H1 (cell line): ENCODE results near the gene SLC8A1. TPM values are rescaled to one million over a fixed set of nuclear protein-coding genes. Genes with fewer than 3 reads are reported as not detected.
A peak's percentile ranks its signal among the peaks of the same experiment; 100 is the strongest.

ENCODE experiments used
- CTCF ChIA-PET: fragments of 300-600 bp; sonication (Branson Sonifier 250); formaldehyde crosslinking; loops from one replicate; lab custom pipeline; 2021; ENCODE audit not compliant: partially characterized antibody; lab: Charles Lee
- POLR2A ChIA-PET: fragments of 300-600 bp; sonication (Branson Sonifier 250); formaldehyde crosslinking; loops from one replicate; lab custom pipeline; 2021; ENCODE audit warnings: inconsistent platforms; ENCODE audit not compliant: partially characterized antibody; lab: Charles Lee
- DNase-seq, 2 experiments: peaks; one replicate each; pipeline versions ENCODE4 v3.0.0 to v3.0.0-alpha.2; 2010 to 2022; ENCODE audit warnings: low spot score in 2 of 2, low read depth in 1 of 2, mixed read lengths in 1 of 2
- FAIRE-seq: peaks from 2 replicates; lab custom pipeline; 2011; peaks lifted over from hg19 to GRCh38; lab: Jason Lieb, UNC
- H2AFZ ChIP-seq: 2 replicates; pipeline ENCODE4 v1.8.1; 2012; ENCODE audit warnings: low read length, inconsistent platforms
- H2AK5ac ChIP-seq: 2 replicates; pipeline ENCODE4 v1.6.1; 2013; ENCODE audit warnings: low read depth, low read length
- H2BK120ac ChIP-seq: replicated peaks from 2 replicates; pipeline ENCODE3; 2013; ENCODE audit warnings: low read depth, low read length, inconsistent platforms
- H2BK12ac ChIP-seq: 2 replicates; pipeline ENCODE4 v1.6.1; 2013; ENCODE audit warnings: low read depth, low read length
- H2BK15ac ChIP-seq: 2 replicates; pipeline ENCODE4 v1.6.1; 2013; ENCODE audit warnings: low read length
- H2BK20ac ChIP-seq: 2 replicates; pipeline ENCODE4 v1.6.1; 2013; ENCODE audit warnings: low read length
- H2BK5ac ChIP-seq: 2 replicates; pipeline ENCODE4 v1.6.1; 2013; ENCODE audit warnings: low read depth, low read length
- H3K14ac ChIP-seq: 2 replicates; pipeline ENCODE4 v1.6.1; 2013; ENCODE audit warnings: inconsistent platforms; ENCODE audit not compliant: insufficient read length
- H3K18ac ChIP-seq: 2 replicates; pipeline ENCODE4 v1.6.1; 2013; ENCODE audit warnings: low read length; ENCODE audit errors: extremely low read depth
- H3K23ac ChIP-seq: 2 replicates; pipeline ENCODE4 v1.6.1; 2013; ENCODE audit warnings: inconsistent platforms; ENCODE audit not compliant: insufficient read length
- H3K23me2 ChIP-seq: 2 replicates; pipeline ENCODE4 v1.6.1; 2013; ENCODE audit warnings: low read depth, low read length
- H3K27ac ChIP-seq: 2 replicates; pipeline ENCODE4 v1.6.1; 2011; ENCODE audit warnings: low read depth, low read length, inconsistent platforms
- H3K27me3 ChIP-seq, 4 experiments: replicated peaks in 1 of 4; 1 replicate in 1 of 4; 2 replicates in 3 of 4; pipeline versions ENCODE4 v1.6.1 to v1.8.1; 2011 to 2013; ENCODE audit warnings: low read length in 3 of 4, mild to moderate bottlenecking in 3 of 4, inconsistent platforms in 2 of 4, mixed read lengths in 2 of 4, moderate library complexity in 1 of 4; ENCODE audit not compliant: control insufficient read depth in 3 of 4, insufficient read depth in 3 of 4; ENCODE audit errors: extremely low read depth in 1 of 4
- H3K36me3 ChIP-seq, 4 experiments: 2 replicates each; pipeline versions ENCODE4 v1.6.1 to v1.8.1; 2011 to 2013; ENCODE audit warnings: mild to moderate bottlenecking in 4 of 4, low read length in 3 of 4, moderate library complexity in 2 of 4, control low read depth in 1 of 4, inconsistent platforms in 1 of 4; ENCODE audit not compliant: insufficient read depth in 4 of 4, control insufficient read depth in 2 of 4
- H3K4ac ChIP-seq: replicated peaks from 2 replicates; pipeline ENCODE3; 2013; ENCODE audit warnings: low read length, low read depth, mixed read lengths, inconsistent platforms; ENCODE audit not compliant: insufficient read length
- H3K4me1 ChIP-seq, 4 experiments: replicated peaks in 1 of 4; 1 replicate in 1 of 4; 2 replicates in 3 of 4; pipeline versions ENCODE4 v1.6.1 to v1.8.1; 2011 to 2013; ENCODE audit warnings: low read length in 3 of 4, inconsistent platforms in 2 of 4, mixed read lengths in 1 of 4; ENCODE audit not compliant: insufficient read depth in 4 of 4, control insufficient read depth in 3 of 4
- H3K4me2 ChIP-seq, 2 experiments: 2 replicates each; pipeline versions ENCODE4 v1.6.1 to v1.8.1; 2011 to 2013; ENCODE audit warnings: low read depth in 2 of 2, low read length in 2 of 2, control low read depth in 1 of 2, inconsistent platforms in 1 of 2, mild to moderate bottlenecking in 1 of 2; ENCODE audit not compliant: insufficient read depth in 1 of 2
- H3K4me3 ChIP-seq, 4 experiments: fragments of 200-600, 300-600 bp in 1 of 4; sonication (generic), shearing (Covaris generic), sonication (Bioruptor Twin) in 1 of 4; 2 replicates each; pipeline versions ENCODE4 v1.5.1 to v1.8.1; 2011 to 2016; ENCODE audit warnings: low read length in 4 of 4, low read depth in 3 of 4, control low read depth in 2 of 4, inconsistent platforms in 2 of 4, mild to moderate bottlenecking in 2 of 4, mixed read lengths in 1 of 4, moderate library complexity in 1 of 4; ENCODE audit not compliant: insufficient read depth in 2 of 4; ENCODE audit errors: extremely low read depth in 1 of 4
- H3K56ac ChIP-seq: replicated peaks from 2 replicates; pipeline ENCODE3; 2013; ENCODE audit warnings: low read depth, mild to moderate bottlenecking, mixed read lengths, low read length, inconsistent platforms; ENCODE audit not compliant: insufficient read length
- H3K79me1 ChIP-seq: 2 replicates; pipeline ENCODE4 v1.6.1; 2013; ENCODE audit warnings: low read depth, low read length, control low read depth
- H3K79me2 ChIP-seq, 2 experiments: 2 replicates each; pipeline versions ENCODE4 v1.6.1 to v1.8.1; 2012 to 2013; ENCODE audit warnings: low read length in 2 of 2, mild to moderate bottlenecking in 2 of 2, inconsistent platforms in 1 of 2; ENCODE audit not compliant: insufficient read depth in 2 of 2, control insufficient read depth in 1 of 2
- H3K9ac ChIP-seq, 4 experiments: replicated peaks in 1 of 4; 1 replicate in 1 of 4; 2 replicates in 3 of 4; pipeline versions ENCODE4 v1.6.1 to v1.8.1; 2011 to 2013; ENCODE audit warnings: low read depth in 3 of 4, low read length in 3 of 4, control low read depth in 2 of 4, mild to moderate bottlenecking in 2 of 4, moderate library complexity in 2 of 4, inconsistent platforms in 1 of 4; ENCODE audit errors: extremely low read depth in 1 of 4
- H3K9me3 ChIP-seq, 2 experiments: 2 replicates each; pipeline versions ENCODE4 v1.6.1 to v1.8.1; 2012 to 2013; ENCODE audit warnings: mild to moderate bottlenecking in 2 of 2, moderate library complexity in 2 of 2, control low read depth in 1 of 2, inconsistent platforms in 1 of 2, low read depth in 1 of 2, low read length in 1 of 2, mixed read lengths in 1 of 2; ENCODE audit not compliant: insufficient read depth in 2 of 2
- H4K20me1 ChIP-seq, 2 experiments: replicated peaks in 1 of 2; 2 replicates each; pipeline versions ENCODE3 to v1.8.1; 2011 to 2013; ENCODE audit warnings: inconsistent platforms in 2 of 2, low read length in 2 of 2, mild to moderate bottlenecking in 1 of 2; ENCODE audit not compliant: insufficient read depth in 2 of 2, control insufficient read depth in 1 of 2
- H4K5ac ChIP-seq: 2 replicates; pipeline ENCODE4 v1.6.1; 2013; ENCODE audit warnings: low read length, low read depth, mixed read lengths, inconsistent platforms; ENCODE audit not compliant: insufficient read length
- H4K8ac ChIP-seq: 2 replicates; pipeline ENCODE4 v1.8.0; 2013; ENCODE audit warnings: mild to moderate bottlenecking, moderate library complexity, low read length, inconsistent platforms; ENCODE audit not compliant: insufficient read depth; ENCODE audit errors: extremely low read depth
- H4K91ac ChIP-seq: replicated peaks from 2 replicates; pipeline ENCODE3; 2013; ENCODE audit warnings: low read length, mixed read lengths, inconsistent platforms; ENCODE audit not compliant: insufficient read length
- ATF3 ChIP-seq: IDR thresholded peaks from 2 replicates; pipeline ENCODE4 v1.6.1; 2011; ENCODE audit warnings: low read depth, mild to moderate bottlenecking, low read length; ENCODE audit not compliant: insufficient read depth
- CBX8 ChIP-seq: fragments of 300-800, 300-1000 bp; sonication (generic); IDR thresholded peaks from 2 replicates; pipeline ENCODE4 v1.7.1; 2016; ENCODE audit warnings: low read depth, low read length, borderline replicate concordance
- CREB1 ChIP-seq: IDR thresholded peaks from 2 replicates; pipeline ENCODE4 v1.6.1; 2012; ENCODE audit warnings: inconsistent platforms
- EP300 ChIP-seq, 2 experiments: IDR thresholded peaks; 1 replicate in 1 of 2; 2 replicates in 1 of 2; pipeline ENCODE4 v1.6.1; 2011 to 2012; ENCODE audit warnings: low read depth in 2 of 2, low read length in 2 of 2, mild to moderate bottlenecking in 2 of 2, borderline replicate concordance in 1 of 2, inconsistent platforms in 1 of 2, moderate library complexity in 1 of 2
- HDAC6 ChIP-seq: IDR thresholded peaks from one replicate; pipeline ENCODE4 v1.7.1; 2012; ENCODE audit warnings: low read depth, mild to moderate bottlenecking, inconsistent platforms, low read length, moderate library complexity
- KDM1A ChIP-seq: fragments of 200-600, 300-600 bp; sonication (generic); IDR thresholded peaks from 2 replicates; pipeline ENCODE4 v1.7.1; 2016; ENCODE audit warnings: mild to moderate bottlenecking, low read length, borderline replicate concordance
- MAX ChIP-seq: IDR thresholded peaks from 2 replicates; pipeline ENCODE4 v1.6.1; 2012; ENCODE audit warnings: inconsistent platforms
- RAD21 ChIP-seq, 2 experiments: IDR thresholded peaks in 1 of 2; conservative IDR thresholded peaks in 1 of 2; 2 replicates each; pipeline ENCODE4 v1.6.1; 2011; ENCODE audit warnings: low read depth in 2 of 2, low read length in 2 of 2, improper control_type of control experiment in 1 of 2, inconsistent platforms in 1 of 2, mild to moderate bottlenecking in 1 of 2, moderate library complexity in 1 of 2
- RBBP5 ChIP-seq: IDR thresholded peaks from 2 replicates; pipeline ENCODE4 v1.7.1; 2012; ENCODE audit warnings: low read depth, mild to moderate bottlenecking, inconsistent platforms, low read length, moderate library complexity, borderline replicate concordance
- SIN3A ChIP-seq, 2 experiments: IDR thresholded peaks in 1 of 2; conservative IDR thresholded peaks in 1 of 2; 2 replicates each; pipeline ENCODE4 v1.6.1; 2011 to 2012; ENCODE audit warnings: low read length in 2 of 2, improper control_type of control experiment in 1 of 2, low read depth in 1 of 2, mild to moderate bottlenecking in 1 of 2
- TAF1 ChIP-seq: IDR thresholded peaks from 2 replicates; pipeline ENCODE4 v1.6.1; 2011; ENCODE audit warnings: mild to moderate bottlenecking, low read depth, low read length
- WGBS, 2 experiments: shearing (Covaris generic) in 1 of 2; methylation state at CpG; one replicate each; pipeline versions ENCODE4 v1.1.6 to v1.1.7; 2013 to 2015; ENCODE audit warnings: low lambda C conversion rate in 2 of 2, mixed read lengths in 2 of 2, inconsistent platforms in 1 of 2, low coverage in 1 of 2, missing lambda C conversion rate in 1 of 2; ENCODE audit not compliant: insufficient replicate concordance in 2 of 2, insufficient coverage in 1 of 2, insufficient read length in 1 of 2; ENCODE audit errors: extremely low coverage in 1 of 2, missing lambda C conversion rate in 1 of 2; 5-methylcytosine and 5-hydroxymethylcytosine counted together
- polyA plus RNA-seq, 7 experiments: library from polyadenylated mRNA; depleted of rRNA in 3 of 7; stranded (reverse) in 5 of 7; unstranded in 2 of 7; fragments of >200 nt in 5 of 7; fragments of 200-250 nt in 2 of 7; gene quantifications; 1 replicate in 5 of 7; 2 replicates in 1 of 7; 4 replicates in 1 of 7; pipeline versions ENCODE4 v1.2.1 to v1.2.3, GENCODE V29; 2011 to 2013; ENCODE audit warnings: missing spikeins in 2 of 7, mixed read lengths in 2 of 7
- total RNA-seq: library from RNA; stranded (reverse); fragmentation: NEBNext Ultra II Directional; extraction: Animal tissue kit (Norgen Biotek cat#: 25700); gene quantifications from 2 replicates; pipeline ENCODE4 v1.2.1, GENCODE V29; 2021

SLC8A1 gene
- total and polyA plus RNA-seq, 2 of the 8 experiments (the other 6 are each of a cell fraction or from before 2014, with no cell fraction given) = 0.68 to 3.6 TPM

- H3K56ac ChIP-seq = no peak overlapping the region
- peak overlapping the region in 1 of 4 experiments; percentile 85; a peak in 2 of 8 replicates for H3K4me3 ChIP-seq
- CTCF ChIA-PET = interaction anchor here (0.6 to 6.0 kb wide), 32 partner anchors 10 to 610 kb away, joined by 3 to 42 read pairs (median 4); no protein-coding TSS in a partner anchor
- no peaks in the 10 kb centered on the region for H3K79me2 ChIP-seq
- no peak overlapping the region for H3K27ac ChIP-seq
- 75% methylated on average over 7 of the region's 12 CpGs; no CpG with 5 or more reads in 1 of the 2 experiments for WGBS, 2 experiments
- no peak overlapping the region for H4K8ac ChIP-seq
- H4K5ac ChIP-seq = no peak overlapping the region
- peaks cover 5 to 36% (median 24%) of the 10 kb centered on the region in 4 experiments; a peak in 6 of 7 replicates for H3K27me3 ChIP-seq
- H3K9me3 ChIP-seq = no peaks in the 10 kb centered on the region
- FAIRE-seq = no peak
- DNase-seq = no peak
- H2BK15ac ChIP-seq = no peak overlapping the region
- H3K4me1 ChIP-seq = peaks cover 3 to 12% (median 4%) of the 10 kb centered on the region in 4 experiments; a peak in 6 of 7 replicates
- H4K91ac ChIP-seq = no peak overlapping the region
- no peak overlapping the region for H3K18ac ChIP-seq
- H2AFZ ChIP-seq = no peak overlapping the region
- no peaks in the 10 kb centered on the region for H3K79me1 ChIP-seq
- no peaks in the 10 kb centered on the region for H4K20me1 ChIP-seq
- no peak overlapping the region for H2BK5ac ChIP-seq
- no peaks in the 10 kb centered on the region for H3K36me3 ChIP-seq
- POLR2A ChIA-PET = no interaction called here
- no peak overlapping the region for H2BK12ac ChIP-seq
- peaks cover 9% of the 10 kb centered on the region for H3K23me2 ChIP-seq
- no peak overlapping the region for H3K23ac ChIP-seq
- H3K4ac ChIP-seq = no peak overlapping the region
- no peak overlapping the region for H3K14ac ChIP-seq
- no peak overlapping the region for H2BK20ac ChIP-seq
- no peak overlapping the region for H2BK120ac ChIP-seq
- H3K4me2 ChIP-seq = peak overlapping the region; percentile 83 to 95; a peak in 2 of 4 replicates
- no peak overlapping the region for H2AK5ac ChIP-seq
- H3K9ac ChIP-seq = no peak overlapping the region
- TF ChIP-seq HDAC6 (no peak), TAF1 (no peak), RAD21 (IDR thresholded peaks at IDR 0.05 in 1 of 2, conservative IDR thresholded peaks at IDR 0.05 in 1 of 2; ENCODE audit: low read depth in 2 of 2, low read length in 2 of 2) (no peak), CBX8 (no peak), CREB1 (no peak), RBBP5 (no peak), EP300 (IDR thresholded peaks at IDR 0.05; ENCODE audit: borderline replicate concordance in 1 of 2, low read depth in 2 of 2, low read length in 2 of 2) (no peak), SIN3A (conservative IDR thresholded peaks at IDR 0.05 in 1 of 2, IDR thresholded peaks at IDR 0.05 in 1 of 2; ENCODE audit: low read depth in 1 of 2, low read length in 2 of 2) (no peak), MAX (no peak), ATF3 (no peak), KDM1A (no peak)
Observed at GRCh38 chr2:40450066-40450795, 1.7 kb downstream of the SLC8A1 start.
